ENCODE data around the gene TMEM131L.
A peak's percentile ranks its signal among the peaks of the same experiment; 100 is the strongest.

TMEM131L gene

DNA sequence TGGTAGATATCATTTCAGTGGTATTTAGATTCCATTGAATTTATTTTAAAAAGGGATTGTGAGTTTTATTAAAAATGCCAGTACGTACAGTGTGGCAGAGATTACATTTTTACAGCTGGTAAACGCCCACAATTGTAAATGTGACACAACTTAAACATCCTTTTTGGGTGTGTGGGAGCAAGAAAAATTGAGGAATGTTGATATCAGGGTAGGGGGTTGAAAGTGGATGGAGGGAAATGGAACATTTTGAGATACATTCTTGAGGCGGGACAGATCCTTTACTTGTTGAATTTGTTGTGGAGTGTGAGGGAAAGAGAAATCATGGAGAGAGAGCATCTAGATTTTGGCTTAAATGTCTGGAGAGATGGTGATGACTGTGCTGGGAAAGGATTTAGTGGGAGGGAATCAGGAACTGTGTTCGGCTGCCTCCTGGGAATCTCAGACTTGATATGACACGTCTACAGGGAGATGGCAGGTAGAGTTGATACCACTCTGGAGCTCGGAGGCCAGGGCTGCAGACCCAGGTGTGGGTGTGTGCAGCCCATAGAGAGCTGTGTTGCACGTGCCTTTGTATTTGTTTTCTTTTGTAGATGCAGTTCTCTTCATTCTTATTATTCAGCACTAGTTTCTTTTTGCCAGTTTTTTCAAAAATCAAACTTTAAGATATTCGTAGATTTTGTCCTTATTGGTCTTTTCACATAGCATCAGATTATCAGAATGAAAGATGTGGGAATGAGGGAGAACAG is 10.8 kb downstream of the TMEM131L start:
- DNase-seq = no peak

DNA sequence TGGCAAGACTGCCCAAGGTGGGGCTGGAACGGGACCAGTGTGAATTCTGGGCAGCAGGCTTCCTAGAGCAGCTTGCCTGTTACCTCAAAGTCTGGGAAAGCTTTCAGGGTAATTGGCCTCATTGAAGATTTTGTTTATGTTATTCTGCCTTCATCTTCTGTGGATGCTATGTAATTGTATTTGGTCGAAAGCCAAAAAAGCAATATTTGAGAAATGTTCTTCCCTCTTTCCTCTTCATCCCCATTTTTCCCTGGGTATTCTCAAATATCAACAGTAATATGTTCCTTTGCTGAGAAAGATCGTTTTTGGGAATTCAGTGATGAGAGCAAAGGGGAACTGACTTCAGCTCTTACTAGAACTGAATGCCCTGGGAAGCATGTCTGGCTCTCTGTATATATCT is 12.9 kb downstream of the TMEM131L start:
- no peak for DNase-seq

DNA sequence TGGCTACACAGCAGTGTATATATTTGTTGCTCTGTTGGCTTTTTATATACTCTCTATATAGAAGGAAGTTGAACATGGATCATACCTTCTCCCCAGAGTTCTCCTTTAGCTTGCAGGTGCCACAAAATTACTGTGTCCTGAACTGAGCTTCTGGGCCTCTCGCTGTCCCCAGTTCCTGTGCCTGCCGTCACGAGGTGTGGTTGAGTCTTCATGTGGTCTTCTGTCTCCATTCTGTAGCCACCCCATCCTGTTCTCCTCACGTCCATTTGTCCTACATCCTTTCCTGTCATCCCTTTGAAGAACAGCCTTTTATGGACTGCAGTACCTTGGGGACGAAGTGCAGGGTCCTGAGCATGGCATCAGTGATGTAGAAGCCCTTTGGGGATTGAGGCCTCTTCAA is 14.5 kb downstream of the TMEM131L start:
- no peak for DNase-seq

- DNase-seq = no peak
These were observed 15.3 kb downstream of the TMEM131L start for GRCh38 chr4:153481478-153481877.

DNA sequence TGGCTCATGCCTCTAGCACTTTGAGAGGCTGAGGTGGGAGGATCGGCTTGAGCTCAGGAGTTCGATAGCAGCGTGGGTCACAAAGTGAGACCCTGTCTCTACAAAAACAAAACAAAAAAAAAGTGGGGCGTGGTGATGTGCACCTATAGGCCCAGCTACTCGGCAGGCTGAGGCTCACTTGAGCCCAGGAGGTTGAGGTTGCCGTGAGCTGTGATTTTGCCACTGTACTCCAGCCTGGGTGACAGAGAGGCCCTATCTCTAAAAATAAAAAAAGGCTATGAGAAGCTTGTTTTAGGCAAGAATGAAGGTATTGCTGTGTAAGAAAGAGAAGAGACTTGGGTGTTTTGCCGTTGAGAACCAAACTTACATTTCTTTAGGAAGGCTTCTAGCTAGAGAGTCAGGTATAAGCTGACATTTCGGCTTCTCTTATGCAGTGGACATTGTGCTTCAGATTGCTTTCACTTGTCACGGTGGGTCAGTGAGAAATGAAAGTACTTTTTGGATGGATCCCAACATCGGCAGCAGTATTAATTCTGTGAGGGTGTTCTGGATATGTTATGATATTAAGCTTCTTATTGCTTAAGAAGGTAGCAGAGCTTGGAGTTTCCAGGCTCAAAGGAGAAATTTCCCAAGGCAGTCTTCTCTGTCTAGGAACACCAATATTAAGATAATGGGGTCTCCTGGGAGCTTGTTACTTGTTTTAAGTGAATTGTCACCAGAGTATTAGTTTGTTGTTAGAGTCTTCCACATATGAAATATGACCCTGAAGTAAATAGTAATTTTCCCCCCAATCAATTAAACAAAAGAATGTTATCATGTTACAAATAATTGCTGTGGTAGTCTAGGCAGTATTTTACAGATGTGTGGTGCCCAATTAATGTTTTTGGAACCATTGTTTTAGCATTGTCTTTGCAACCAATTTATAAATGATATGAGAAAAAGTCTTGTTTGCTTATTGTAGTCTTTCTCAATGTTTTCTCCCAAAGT is 17.6 kb downstream of the TMEM131L start:
- peak in 1 of 2 experiments; percentile 36 for DNase-seq

DNA sequence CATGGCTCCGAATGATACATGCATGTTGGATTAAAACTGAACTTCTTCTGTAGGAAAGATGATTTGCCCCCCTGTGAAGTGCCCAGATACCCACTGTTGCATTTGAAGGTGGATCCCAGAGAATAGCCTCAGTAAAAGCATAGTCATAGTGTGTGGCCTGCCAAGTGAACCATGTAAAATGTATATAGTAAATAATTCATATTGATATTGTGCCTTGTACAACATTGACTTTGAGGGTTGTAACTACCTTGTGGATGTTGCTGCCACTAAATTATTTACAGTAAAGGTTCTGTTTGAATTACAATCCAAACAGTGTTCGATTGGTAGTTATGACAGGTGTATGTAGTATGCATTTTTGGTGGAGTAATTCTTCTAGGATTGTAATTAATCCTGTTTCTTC is 19.2 kb downstream of the TMEM131L start:
- DNase-seq = no peak

GRCh38 chr4:153485860-153486259 is 19.7 kb downstream of the TMEM131L start:
- DNase-seq = no peak

GRCh38 chr4:153486281-153487151 is 20.4 kb downstream of the TMEM131L start:
- DNase-seq = no peak

- DNase-seq = no peak
These were observed 22.1 kb downstream of the TMEM131L start for GRCh38 chr4:153488006-153488891.

GRCh38 chr4:153489856-153490558 is 23.8 kb downstream of the TMEM131L start:
- DNase-seq = peak in 1 of 2 experiments; percentile 25

- no peak for DNase-seq
These were observed 24.9 kb downstream of the TMEM131L start for GRCh38 chr4:153490985-153491483.

DNA sequence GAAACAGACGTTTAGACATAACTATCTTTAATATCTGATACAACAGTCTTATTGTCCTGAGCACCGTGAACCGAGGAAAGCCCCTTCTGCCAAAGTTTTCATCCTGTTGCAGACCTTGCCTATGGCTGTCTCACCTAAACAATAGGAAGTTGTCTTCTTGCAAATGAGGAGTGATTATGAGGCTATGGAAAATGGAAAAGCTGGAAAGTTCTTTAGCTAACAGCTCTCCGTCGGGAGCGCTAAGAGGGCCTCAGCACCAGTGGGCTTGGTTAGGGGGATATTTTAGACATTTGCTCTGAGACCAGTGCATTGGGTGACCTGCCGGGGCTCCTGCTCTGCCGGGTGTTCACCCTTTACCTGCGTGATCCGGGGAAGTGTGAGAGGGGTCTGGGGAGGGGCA is 28.4 kb downstream of the TMEM131L start:
- DNase-seq = no peak

DNA sequence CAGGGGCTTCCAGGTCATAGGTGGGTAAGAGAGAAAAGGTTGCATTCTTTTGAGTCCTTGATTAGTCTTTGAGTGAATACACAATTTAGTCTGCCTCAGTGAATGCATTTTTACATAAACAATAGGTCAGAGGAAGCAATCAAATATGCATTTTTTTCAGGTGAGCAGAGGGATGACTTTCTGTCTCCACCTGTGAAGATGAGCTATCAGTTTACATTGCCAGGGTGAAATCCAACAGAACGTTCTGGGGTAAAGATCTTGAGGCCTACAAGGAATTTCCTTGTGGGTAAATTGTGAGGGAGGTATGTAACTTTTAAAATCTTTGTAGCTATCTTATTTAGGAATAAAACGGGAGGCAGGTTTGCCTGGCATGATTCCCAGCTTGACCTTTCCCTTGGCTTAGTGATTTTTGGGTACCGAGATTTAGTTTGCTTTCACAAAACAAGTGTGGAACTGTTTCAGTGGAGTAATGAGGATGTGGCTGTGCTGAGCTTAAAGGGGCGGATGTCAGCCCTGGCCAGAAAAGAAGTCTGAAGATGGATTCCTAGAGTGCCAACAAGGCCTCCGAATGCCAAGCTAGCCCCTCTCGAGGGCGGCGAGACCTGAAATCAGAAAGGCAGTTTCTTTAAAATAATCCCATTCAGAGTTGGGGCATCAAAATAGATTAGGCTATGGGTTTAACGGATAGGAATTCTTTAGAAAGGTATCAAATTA is 29.5 kb downstream of the TMEM131L start:
- DNase-seq = no peak

DNA sequence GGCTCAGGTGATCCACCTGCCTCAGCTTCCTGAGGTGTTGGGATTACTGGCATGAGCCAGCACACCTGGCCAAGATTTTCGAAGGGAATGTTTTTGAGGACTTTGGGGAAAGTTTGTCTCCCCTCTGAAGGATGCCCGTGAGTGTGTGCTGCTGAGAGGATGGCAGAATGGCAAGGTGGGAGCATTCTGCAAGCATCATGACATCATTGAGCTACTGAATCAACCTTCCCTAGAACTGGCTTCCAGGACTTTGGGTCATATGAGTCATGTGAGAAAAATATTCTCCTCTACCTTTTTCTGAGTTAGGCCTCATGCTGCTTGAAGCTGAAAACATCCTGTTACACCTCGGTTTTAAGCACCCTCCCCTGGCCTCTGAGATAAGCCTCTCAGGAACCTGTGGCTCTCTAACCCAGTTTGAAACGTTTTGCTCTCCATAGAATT is 31.0 kb downstream of the TMEM131L start:
- no peak for DNase-seq

- DNase-seq = no peak
These were observed 32.1 kb downstream of the TMEM131L start for GRCh38 chr4:153497988-153498967.

DNA sequence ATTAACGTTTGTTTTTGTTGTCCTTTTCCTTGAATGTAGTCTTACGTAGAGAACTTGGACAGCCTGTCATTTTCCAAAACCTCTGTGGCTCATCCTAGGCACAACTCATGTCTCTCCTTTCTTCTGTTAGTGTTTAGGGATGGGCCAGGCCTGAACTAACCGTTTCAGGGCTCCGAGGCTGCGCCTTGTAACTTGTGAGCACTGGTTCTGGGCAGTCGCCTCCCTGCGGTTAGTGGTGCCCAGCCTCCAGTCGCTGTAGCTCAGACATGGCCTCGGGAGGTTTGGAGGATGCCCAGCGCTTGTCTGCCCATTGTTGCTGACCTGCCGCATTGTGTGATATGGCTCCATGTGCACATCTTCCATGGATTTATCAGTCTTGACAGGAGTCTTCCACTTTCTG is 32.8 kb downstream of the TMEM131L start:
- DNase-seq = no peak

- DNase-seq = no peak
These were observed 35.4 kb downstream of the TMEM131L start for GRCh38 chr4:153501578-153501977.

DNA sequence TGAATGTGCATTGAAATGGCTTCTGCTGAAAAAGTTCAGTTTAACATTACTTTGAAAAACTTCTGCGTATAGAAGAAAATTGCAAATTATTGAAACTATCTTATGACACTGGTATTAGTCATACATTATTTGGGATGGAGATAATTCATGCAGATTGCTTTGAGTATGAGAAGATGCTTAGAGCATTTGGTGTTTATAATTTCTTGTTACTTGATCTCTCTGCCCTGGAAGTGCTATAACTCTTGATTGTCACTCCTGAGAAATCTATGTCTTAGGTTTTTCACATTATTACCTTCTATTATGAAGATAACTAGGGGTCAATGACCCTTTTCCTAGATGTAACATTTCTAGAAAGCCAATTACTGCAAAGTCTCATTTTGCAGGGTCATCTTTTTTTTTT is 36.4 kb downstream of the TMEM131L start:
- DNase-seq = no peak
